Stimulated activated CD4-positive, alpha-beta T cell treated with anti-CD3 and anti-CD28 coated beads, Interleukin-15, amount 100 ng/mL, for 1 hour (primary cell): ENCODE results near the gene IMMT.

Experiments
- DNase-seq, 2 donors: peaks; one replicate each; pipeline ENCODE4 v3.0.0-alpha.2; 2020; ENCODE audit warnings: low read depth in 1 of 2, low spot score in 1 of 2

IMMT gene

GRCh38 chr2:86143926-86144685, 51.2 kb downstream of the IMMT start:
- DNase-seq: no peak

GRCh38 chr2:86143307-86143706, 52.0 kb downstream of the IMMT start:
- no peak for DNase-seq

GRCh38 chr2:86142436-86143257, 52.6 kb downstream of the IMMT start:
- no peak for DNase-seq

- DNase-seq: no peak
Observed at GRCh38 chr2:86140969-86141392, 54.3 kb downstream of the IMMT start.

- DNase-seq: no peak
Observed at GRCh38 chr2:86139981-86140380, 55.3 kb downstream of the IMMT start.

GRCh38 chr2:86138736-86139625, 56.3 kb downstream of the IMMT start:
- DNase-seq: no peak

- no peak for DNase-seq
Observed at GRCh38 chr2:86136141-86136540, 59.1 kb downstream of the IMMT start.

- DNase-seq: no peak
Observed at GRCh38 chr2:86135653-86136052, 59.6 kb downstream of the IMMT start.

GRCh38 chr2:86134709-86135108, 60.6 kb downstream of the IMMT start:
- no peak for DNase-seq

GRCh38 chr2:86124683-86125082, 70.6 kb downstream of the IMMT start:
- no peak for DNase-seq

GRCh38 chr2:86123328-86123925, 71.8 kb downstream of the IMMT start:
- no peak for DNase-seq

GRCh38 chr2:86118130-86118529, 77.1 kb downstream of the IMMT start:
- no peak for DNase-seq

GRCh38 chr2:86107031-86107430, 88.2 kb downstream of the IMMT start:
- no peak for DNase-seq

GRCh38 chr2:86105969-86106945, 89.0 kb downstream of the IMMT start, which contains the start of gene PTCD3:
TSS of gene PTCD3 (plus strand) at chr2:86106235. CDS start at chr2:86106248, 13 bp downstream.
- peak; percentile 79 to 83 for DNase-seq

- peak; percentile 66 for DNase-seq
Observed at GRCh38 chr2:86105252-86105968, 89.9 kb downstream of the IMMT start, which contains the start of gene POLR1A. TSS of gene POLR1A (minus strand) at chr2:86105886. CDS start at chr2:86105776, 110 bp downstream.

GRCh38 chr2:86102157-86102556, 93.1 kb downstream of the IMMT start:
- DNase-seq: no peak

GRCh38 chr2:86097913-86098312, 97.3 kb downstream of the IMMT start:
- no peak for DNase-seq

- DNase-seq: no peak
Observed at GRCh38 chr2:86097114-86097896, 98.0 kb downstream of the IMMT start.
